ENCODE data around the gene TEX2.
A peak's percentile ranks its signal among the peaks of the same experiment; 100 is the strongest.

Gene TEX2

GRCh38 chr17:64263000-64263766 lies at the start of gene TEX2:
Gene TEX2, minus strand, starts transcription at chr17:64263260. Its CDS starts 49,043 bp downstream, at chr17:64214217.
- peak; percentile 93 for DNase-seq

- DNase-seq, result no peak
Measured at GRCh38 chr17:64309710-64310109, 46.6 kb upstream of the TEX2 start.

GRCh38 chr17:64309021-64309420 lies 46.0 kb upstream of the TEX2 start:
- DNase-seq, result no peak

GRCh38 chr17:64306850-64307463 lies 43.9 kb upstream of the TEX2 start:
- DNase-seq, result peak; percentile 72

- DNase-seq, result no peak
Measured at GRCh38 chr17:64304551-64304950, 41.5 kb upstream of the TEX2 start.

GRCh38 chr17:64300699-64300965 lies 37.6 kb upstream of the TEX2 start:
- DNase-seq, result no peak

GRCh38 chr17:64297467-64298088 lies 34.5 kb upstream of the TEX2 start:
- DNase-seq, result no peak

- DNase-seq, result no peak
Measured at GRCh38 chr17:64296246-64296645, 33.2 kb upstream of the TEX2 start.

- no peak for DNase-seq
Measured at GRCh38 chr17:64295146-64295545, 32.1 kb upstream of the TEX2 start.

GRCh38 chr17:64291268-64291851 lies 28.3 kb upstream of the TEX2 start:
- DNase-seq, result no peak

- no peak for DNase-seq
Measured at GRCh38 chr17:64289741-64290141, 26.7 kb upstream of the TEX2 start.

GRCh38 chr17:64282753-64283080 lies 19.7 kb upstream of the TEX2 start:
- DNase-seq, result no peak

- DNase-seq, result peak; percentile 55
Measured at GRCh38 chr17:64281962-64282752, 19.1 kb upstream of the TEX2 start.

GRCh38 chr17:64278614-64279013 lies 15.6 kb upstream of the TEX2 start:
- no peak for DNase-seq

GRCh38 chr17:64277831-64278562 lies 14.9 kb upstream of the TEX2 start:
- peak; percentile 10 for DNase-seq

GRCh38 chr17:64276961-64277505 lies 14.0 kb upstream of the TEX2 start:
- no peak for DNase-seq

- no peak for DNase-seq
Measured at GRCh38 chr17:64275016-64275415, 12.0 kb upstream of the TEX2 start.

- no peak for DNase-seq
Measured at GRCh38 chr17:64273006-64273405, 9.9 kb upstream of the TEX2 start.

- no peak for DNase-seq
Measured at GRCh38 chr17:64270885-64271284, 7.8 kb upstream of the TEX2 start.

- no peak for DNase-seq
Measured at GRCh38 chr17:64269687-64270649, 6.9 kb upstream of the TEX2 start.

- DNase-seq, result no peak
Measured at GRCh38 chr17:64264891-64265290, 1.8 kb upstream of the TEX2 start.
